WTC11 (cell line): ENCODE measurements around the gene HIC1.

ENCODE experiments used
- ATF1 ChIP-seq: sonication (generic); formaldehyde crosslinking; IDR thresholded peaks from 2 replicates; pipeline ENCODE4 v1.8.1; 2023; ENCODE audit warnings: mild to moderate bottlenecking, moderate library complexity, missing genetic modification reagents
- CREM ChIP-seq: sonication (generic); formaldehyde crosslinking; IDR thresholded peaks from 2 replicates; pipeline ENCODE4 v1.8.1; 2022; ENCODE audit warnings: mild to moderate bottlenecking, missing genetic modification reagents, moderate library complexity
- ZNF416 ChIP-seq: fragments of 250-450 bp; sonication (Bioruptor Pico); IDR thresholded peaks from 2 replicates; pipeline ENCODE4 v1.9.0; 2021; ENCODE audit warnings: mild to moderate bottlenecking, inconsistent platforms
- ZNF671 ChIP-seq: fragments of 250-450 bp; sonication (Bioruptor Pico); IDR thresholded peaks from 2 replicates; pipeline ENCODE4 v1.8.0; 2021; ENCODE audit warnings: mild to moderate bottlenecking
- TF ChIP-seq, protein P1 (sequence below): fragments of 200-600 bp; IDR thresholded peaks from 2 replicates; pipeline ENCODE4 v1.8.0; 2022; ENCODE audit warnings: antibody characterized with exemption
- TF ChIP-seq, protein P2 (sequence below): fragments of 250-450 bp; sonication (Bioruptor Pico); conservative IDR thresholded peaks from 2 replicates; pipeline ENCODE4 v1.9.0; 2021; ENCODE audit warnings: mild to moderate bottlenecking

DNA sequence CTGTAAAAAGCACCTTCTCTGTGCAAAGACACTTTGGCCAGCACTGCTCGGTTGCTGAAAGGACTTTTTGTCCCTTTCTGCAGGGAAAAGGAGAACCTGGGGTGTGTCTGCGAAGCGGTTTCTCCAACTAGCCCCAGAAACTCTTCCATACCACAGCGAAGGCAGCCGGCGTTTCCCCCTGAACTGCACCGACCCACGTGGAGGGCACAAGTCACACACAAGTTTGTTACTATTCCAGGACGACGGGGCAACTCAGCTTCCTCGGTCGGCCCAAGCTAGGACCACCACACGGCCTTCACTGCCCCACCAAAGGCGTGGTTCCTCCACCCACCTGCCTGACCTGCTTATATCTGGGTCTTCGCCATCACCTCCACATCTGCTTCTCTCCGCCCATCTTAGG is 31.6 kb upstream of the HIC1 start:
- TF ChIP-seq ATF1 (no peak), CREM (CRISPR knock-in tag) (no peak), ZNF671 (no peak), ZNF416 (CRISPR knock-in tag) (no peak)
- TF ChIP-seq, protein P1, sequence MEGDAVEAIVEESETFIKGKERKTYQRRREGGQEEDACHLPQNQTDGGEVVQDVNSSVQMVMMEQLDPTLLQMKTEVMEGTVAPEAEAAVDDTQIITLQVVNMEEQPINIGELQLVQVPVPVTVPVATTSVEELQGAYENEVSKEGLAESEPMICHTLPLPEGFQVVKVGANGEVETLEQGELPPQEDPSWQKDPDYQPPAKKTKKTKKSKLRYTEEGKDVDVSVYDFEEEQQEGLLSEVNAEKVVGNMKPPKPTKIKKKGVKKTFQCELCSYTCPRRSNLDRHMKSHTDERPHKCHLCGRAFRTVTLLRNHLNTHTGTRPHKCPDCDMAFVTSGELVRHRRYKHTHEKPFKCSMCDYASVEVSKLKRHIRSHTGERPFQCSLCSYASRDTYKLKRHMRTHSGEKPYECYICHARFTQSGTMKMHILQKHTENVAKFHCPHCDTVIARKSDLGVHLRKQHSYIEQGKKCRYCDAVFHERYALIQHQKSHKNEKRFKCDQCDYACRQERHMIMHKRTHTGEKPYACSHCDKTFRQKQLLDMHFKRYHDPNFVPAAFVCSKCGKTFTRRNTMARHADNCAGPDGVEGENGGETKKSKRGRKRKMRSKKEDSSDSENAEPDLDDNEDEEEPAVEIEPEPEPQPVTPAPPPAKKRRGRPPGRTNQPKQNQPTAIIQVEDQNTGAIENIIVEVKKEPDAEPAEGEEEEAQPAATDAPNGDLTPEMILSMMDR: no peak
- TF ChIP-seq, protein P2, sequence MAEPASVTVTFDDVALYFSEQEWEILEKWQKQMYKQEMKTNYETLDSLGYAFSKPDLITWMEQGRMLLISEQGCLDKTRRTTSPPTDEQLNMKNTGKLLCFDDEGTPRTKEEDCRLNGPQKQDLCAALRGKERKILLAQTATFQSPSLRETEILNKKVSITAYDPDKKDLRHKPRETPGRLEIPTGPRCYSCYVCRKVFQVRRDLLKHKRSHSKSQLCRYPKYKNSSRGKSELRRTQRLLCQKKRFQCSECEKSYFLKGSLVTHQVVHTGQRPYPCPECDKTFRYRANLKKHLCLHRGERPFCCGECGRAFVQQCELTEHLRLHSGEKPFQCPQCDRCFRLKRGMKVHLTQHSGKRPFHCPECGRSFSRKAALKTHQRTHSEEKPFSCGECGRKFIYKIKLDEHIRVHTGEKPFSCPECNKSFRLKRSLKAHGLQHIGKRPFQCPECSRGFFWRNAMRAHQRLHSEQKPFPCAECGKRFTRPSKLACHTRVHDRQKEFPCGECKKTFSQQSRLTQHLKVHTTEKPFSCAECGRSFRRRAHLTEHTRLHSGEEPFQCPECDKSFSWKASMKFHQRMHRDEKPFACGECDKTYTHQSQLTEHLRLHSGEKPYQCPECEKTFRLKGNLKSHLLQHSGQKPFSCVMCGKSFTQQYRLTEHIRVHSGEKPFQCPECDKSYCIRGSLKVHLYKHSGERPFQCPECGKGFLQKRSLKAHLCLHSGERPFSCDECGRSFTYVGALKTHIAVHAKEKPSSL (CRISPR knock-in tag): no peak
